PFSK-1 (cell line): ENCODE data around the gene LAMA3.

Experiments
- FOXP2 ChIP-seq: optimal IDR thresholded peaks from 2 replicates; pipeline ENCODE3; 2011; ENCODE audit warnings: borderline replicate concordance, control low read depth, inconsistent platforms; ENCODE audit not compliant: insufficient read depth; ENCODE audit errors: extremely low read length, extremely low read depth
- POLR2AphosphoS5 ChIP-seq: IDR thresholded peaks from 2 replicates; pipeline ENCODE4 v1.6.1; 2012; ENCODE audit warnings: low read depth, mild to moderate bottlenecking, control low read depth, low read length, moderate library complexity
- REST ChIP-seq, 2 experiments: IDR thresholded peaks; 2 replicates each; pipeline versions ENCODE4 v1.6.1 to v1.8.0; 2011 to 2012; ENCODE audit warnings: low read depth in 2 of 2, low read length in 2 of 2, control low read depth in 1 of 2, inconsistent platforms in 1 of 2, mild to moderate bottlenecking in 1 of 2, moderate library complexity in 1 of 2; ENCODE audit not compliant: insufficient read depth in 1 of 2
- SIN3A ChIP-seq: IDR thresholded peaks from 2 replicates; pipeline ENCODE4 v1.6.1; 2012; ENCODE audit warnings: mild to moderate bottlenecking, low read length, moderate library complexity, borderline replicate concordance; ENCODE audit not compliant: insufficient read depth
- TAF1 ChIP-seq: IDR thresholded peaks from 2 replicates; pipeline ENCODE4 v1.6.1; 2012; ENCODE audit warnings: low read length, control low read depth, borderline replicate concordance; ENCODE audit not compliant: insufficient read depth

Gene LAMA3

GRCh38 chr18:23814991-23815614, 125.8 kb downstream of the LAMA3 start:
- TF ChIP-seq SIN3A (no peak), FOXP2 (no peak), REST (IDR thresholded peaks at IDR 0.05; ENCODE audit: insufficient read depth in 1 of 2, low read depth in 2 of 2, low read length in 2 of 2) (no peak), TAF1 (no peak), POLR2AphosphoS5 (no peak)

- TF ChIP-seq REST (IDR thresholded peaks at IDR 0.05; ENCODE audit: insufficient read depth in 1 of 2, low read depth in 2 of 2, low read length in 2 of 2) (no peak), POLR2AphosphoS5 (no peak), FOXP2 (no peak), SIN3A (no peak), TAF1 (no peak)
Observed at GRCh38 chr18:23816021-23816420, 126.8 kb downstream of the LAMA3 start.

- TF ChIP-seq REST (IDR thresholded peaks at IDR 0.05; ENCODE audit: insufficient read depth in 1 of 2, low read depth in 2 of 2, low read length in 2 of 2) (no peak), SIN3A (no peak), TAF1 (no peak), POLR2AphosphoS5 (no peak), FOXP2 (no peak)
Observed at GRCh38 chr18:23816740-23817139, 127.5 kb downstream of the LAMA3 start.

GRCh38 chr18:23819001-23819400, 129.7 kb downstream of the LAMA3 start:
- TF ChIP-seq REST (IDR thresholded peaks at IDR 0.05; ENCODE audit: insufficient read depth in 1 of 2, low read depth in 2 of 2, low read length in 2 of 2) (no peak), TAF1 (no peak), SIN3A (no peak), POLR2AphosphoS5 (no peak), FOXP2 (no peak)
